Measurements from ENCODE around the gene DHRS7B.
A peak's percentile ranks its signal among the peaks of the same experiment; 100 is the strongest.
"Not testable (repeated sequence)": the region's sequence is repeated elsewhere in the genome, so short reads cannot be mapped to it uniquely, and the experiment has no call there.

The DHRS7B gene

DNA sequence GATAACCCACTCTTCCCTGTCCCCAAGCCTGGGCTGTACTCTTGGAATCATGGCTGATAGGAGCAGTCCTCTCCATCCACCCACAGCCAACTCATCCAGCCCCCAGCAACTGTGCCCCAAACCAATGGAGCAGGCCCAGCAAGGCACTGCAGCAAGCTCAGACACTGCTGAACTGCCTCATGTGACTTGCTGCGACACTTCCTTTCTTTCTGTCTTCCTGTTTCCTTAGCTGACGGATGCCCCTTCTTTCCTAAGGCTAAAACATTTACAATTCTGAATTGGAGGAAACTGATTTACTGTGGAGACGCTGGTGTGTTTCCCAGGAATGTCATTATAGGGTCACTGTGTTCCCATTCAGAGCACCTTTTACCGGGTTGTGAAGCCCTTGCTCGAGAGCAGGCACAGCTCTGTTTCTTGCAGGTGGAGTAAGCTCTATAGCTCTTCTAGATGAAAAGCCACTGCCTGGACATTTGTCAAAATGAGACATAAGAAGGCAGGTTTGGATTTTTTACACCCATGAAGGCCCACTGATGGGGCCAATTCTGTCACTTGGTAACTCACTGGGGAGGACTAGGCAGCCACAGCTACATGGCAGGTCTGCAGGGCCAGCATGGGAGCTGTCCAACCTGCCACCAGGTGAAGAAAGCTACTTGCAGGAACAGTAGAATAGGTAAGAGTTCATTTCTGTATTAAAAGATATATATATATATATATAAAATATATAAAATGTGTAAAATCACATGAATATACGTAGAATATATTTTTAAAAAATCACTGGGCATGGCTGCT, 59.8 kb downstream of the DHRS7B start:
- in situ Hi-C loops (cut with MboI; ENCODE audit: low sequenced_read_pairs): no loop called here
- H3K4me3 ChIP-seq: no peak overlapping the region
- H3K4me1 ChIP-seq: no peaks in the 10 kb centered on the region
- no peaks in the 10 kb centered on the region for H3K9me3 ChIP-seq
- no peaks in the 10 kb centered on the region; the same call in 1 of the 2 replicates for H3K36me3 ChIP-seq (replicated peaks)
- no peaks in the 10 kb centered on the region for H3K27me3 ChIP-seq (ENCODE audit: low read depth)
- no peak for DNase-seq (ENCODE audit: low spot score in 2 of 2)

DNA sequence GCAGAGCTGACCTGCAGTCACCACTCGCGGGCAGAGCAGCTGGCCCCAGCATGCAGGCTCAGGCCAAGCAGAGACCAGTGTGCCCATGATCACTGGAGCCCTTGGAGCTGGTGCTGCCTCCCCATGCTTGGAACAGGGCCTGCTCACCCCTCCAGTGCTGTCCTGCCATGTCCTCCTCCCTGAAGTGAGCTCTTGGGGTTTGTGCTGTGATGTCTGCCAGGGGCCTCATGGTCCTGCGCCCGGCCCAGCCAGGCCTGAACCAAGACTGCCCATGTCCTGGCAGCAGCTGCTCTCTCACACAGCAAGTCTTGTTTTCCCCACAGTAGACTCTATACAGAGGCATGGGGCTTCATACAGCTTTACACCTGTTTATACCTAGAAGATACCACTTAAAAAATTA, 62.6 kb downstream of the DHRS7B start:
- Histone ChIP-seq H3K4me1 (no peaks in the 10 kb centered on the region), H3K9me3 (no peaks in the 10 kb centered on the region), H3K4me3 (no peak overlapping the region), H3K36me3 (replicated peaks) (peaks cover 3% of the 10 kb centered on the region; the same call in 1 of the 2 replicates), H3K27me3 (ENCODE audit: low read depth) (no peaks in the 10 kb centered on the region)
- DNase-seq (ENCODE audit: low spot score in 2 of 2): no peak
- in situ Hi-C loops (cut with MboI; ENCODE audit: low sequenced_read_pairs): no loop called here

DNA sequence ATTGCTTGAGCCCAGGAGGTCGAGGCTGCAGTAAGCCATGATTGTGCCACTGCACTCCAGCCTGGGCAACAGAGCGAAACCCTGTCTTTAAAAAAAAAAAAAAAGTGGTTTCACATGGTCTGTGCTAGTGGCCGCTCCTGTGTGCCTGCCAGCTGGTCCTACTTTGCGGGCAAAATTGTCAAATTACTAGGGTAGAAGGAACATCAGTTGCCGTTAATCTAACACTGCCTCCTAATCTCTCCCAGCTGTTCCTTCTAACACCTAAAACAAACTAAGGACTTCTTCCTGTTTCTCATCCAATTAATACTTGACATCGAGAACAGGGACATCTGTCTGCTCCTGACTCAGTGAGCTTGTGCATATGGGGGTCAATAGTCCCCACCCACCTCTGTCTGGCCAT, 63.3 kb downstream of the DHRS7B start:
- Histone ChIP-seq H3K27me3 (ENCODE audit: low read depth) (no peaks in the 10 kb centered on the region), H3K9me3 (no peaks in the 10 kb centered on the region), H3K4me1 (no peaks in the 10 kb centered on the region), H3K4me3 (no peak overlapping the region), H3K36me3 (replicated peaks) (peaks cover 3% of the 10 kb centered on the region; the same call in 1 of the 2 replicates)
- in situ Hi-C loops (cut with MboI; ENCODE audit: low sequenced_read_pairs): no loop called here
- no peak for DNase-seq (ENCODE audit: low spot score in 2 of 2)

DNA sequence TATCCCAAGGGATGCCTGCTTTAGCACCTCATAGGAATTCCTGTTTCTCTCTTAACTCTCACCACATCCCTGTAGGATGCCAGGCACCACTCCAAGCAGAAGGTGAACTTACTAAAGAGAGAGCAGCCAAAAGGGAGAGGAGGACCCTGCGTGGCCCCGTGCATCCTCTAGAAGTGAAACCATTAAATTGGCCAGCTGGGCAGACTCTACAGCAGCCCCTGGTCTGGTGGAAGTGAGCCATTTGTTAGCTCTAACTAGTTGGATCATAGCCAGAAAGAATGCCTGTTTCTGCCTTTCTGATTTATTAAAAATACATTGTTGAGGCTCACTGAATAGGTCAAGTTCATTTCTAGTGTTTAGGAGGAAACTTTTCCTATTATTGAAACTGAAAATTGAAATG, 64.9 kb downstream of the DHRS7B start:
- no peak for DNase-seq (ENCODE audit: low spot score in 2 of 2)

DNA sequence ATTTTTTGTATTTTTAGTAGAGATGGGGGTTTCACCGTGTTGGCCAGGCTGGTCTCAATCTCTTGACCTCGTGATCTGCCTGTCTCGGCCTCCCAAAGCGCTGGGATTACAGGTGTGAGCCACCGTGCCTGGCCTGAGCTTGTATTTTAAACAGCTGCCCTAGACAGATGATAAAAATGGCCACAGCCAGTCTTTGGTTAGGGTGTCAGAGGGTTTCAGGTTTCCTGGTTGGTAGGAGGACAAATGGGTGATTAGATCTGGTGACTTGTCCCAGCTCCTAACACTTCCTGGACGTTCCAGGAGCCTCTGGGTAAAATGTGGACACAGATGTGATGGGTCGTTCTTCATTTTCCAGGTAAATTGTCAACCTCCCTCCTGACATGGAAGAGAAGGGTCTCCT, 65.7 kb downstream of the DHRS7B start:
- H3K9me3 ChIP-seq; H3K27me3 ChIP-seq (ENCODE audit: low read depth); H3K36me3 ChIP-seq (replicated peaks); H3K4me1 ChIP-seq; in situ Hi-C loops (cut with MboI; ENCODE audit: low sequenced_read_pairs); H3K4me3 ChIP-seq; DNase-seq (ENCODE audit: low spot score in 2 of 2): not testable (repeated sequence)

More for the DNA sequence above, 64.9 kb downstream of the DHRS7B start:
- H3K4me3 ChIP-seq: no peak overlapping the region
- peaks cover 3% of the 10 kb centered on the region; the same call in 1 of the 2 replicates for H3K36me3 ChIP-seq (replicated peaks)
- H3K4me1 ChIP-seq: no peaks in the 10 kb centered on the region
- in situ Hi-C loops (cut with MboI; ENCODE audit: low sequenced_read_pairs): no loop called here
- no peaks in the 10 kb centered on the region for H3K27me3 ChIP-seq (ENCODE audit: low read depth)
- no peaks in the 10 kb centered on the region for H3K9me3 ChIP-seq

DNA sequence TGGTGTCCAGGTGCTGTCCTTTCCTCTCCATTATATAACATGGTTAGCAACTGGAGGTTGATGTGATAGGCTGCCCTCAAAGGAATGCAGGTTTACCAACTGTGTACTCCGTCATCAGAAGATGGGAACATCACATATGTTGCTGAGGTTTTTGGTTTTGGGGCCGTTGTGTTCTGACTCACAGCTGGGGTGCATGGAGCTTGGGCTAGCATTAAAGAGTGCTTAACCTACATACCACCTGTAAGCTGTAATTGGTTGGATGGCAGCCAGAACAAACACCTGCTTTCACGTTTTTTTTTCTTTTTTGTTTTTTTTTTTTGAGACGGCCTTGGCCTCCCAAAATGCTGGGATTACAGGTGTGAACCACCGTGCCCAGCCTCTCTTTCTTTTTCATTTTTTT, 66.3 kb downstream of the DHRS7B start:
- in situ Hi-C loops (cut with MboI; ENCODE audit: low sequenced_read_pairs): no loop called here
- no peaks in the 10 kb centered on the region for H3K9me3 ChIP-seq
- no peaks in the 10 kb centered on the region for H3K4me1 ChIP-seq
- no peaks in the 10 kb centered on the region for H3K27me3 ChIP-seq (ENCODE audit: low read depth)
- no peak overlapping the region for H3K4me3 ChIP-seq
- no peak for DNase-seq (ENCODE audit: low spot score in 2 of 2)
- peaks cover 14% of the 10 kb centered on the region for H3K36me3 ChIP-seq (replicated peaks)

DNA sequence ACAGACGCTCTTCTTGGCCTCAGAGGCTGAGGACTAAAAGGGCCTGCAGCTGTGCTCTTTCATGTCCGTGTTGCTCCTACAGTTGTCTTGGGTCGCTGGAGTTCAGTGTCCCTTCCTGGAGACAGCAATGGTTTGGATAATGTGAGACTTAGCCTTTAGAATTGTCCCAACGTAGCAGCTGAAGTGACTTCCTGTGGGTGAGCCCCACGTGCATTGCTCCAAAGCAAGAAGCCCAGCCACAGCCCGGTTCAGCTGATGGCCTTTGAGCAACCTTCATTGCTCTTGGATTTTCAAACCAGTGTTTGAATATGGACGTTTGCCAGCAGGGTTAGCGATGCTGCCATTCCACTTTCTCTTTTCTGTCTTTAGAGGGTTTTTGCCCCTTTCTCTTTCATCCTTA, 67.5 kb downstream of the DHRS7B start:
- no peak for DNase-seq (ENCODE audit: low spot score in 2 of 2)
- peaks cover 19% of the 10 kb centered on the region for H3K36me3 ChIP-seq (replicated peaks)

DNA sequence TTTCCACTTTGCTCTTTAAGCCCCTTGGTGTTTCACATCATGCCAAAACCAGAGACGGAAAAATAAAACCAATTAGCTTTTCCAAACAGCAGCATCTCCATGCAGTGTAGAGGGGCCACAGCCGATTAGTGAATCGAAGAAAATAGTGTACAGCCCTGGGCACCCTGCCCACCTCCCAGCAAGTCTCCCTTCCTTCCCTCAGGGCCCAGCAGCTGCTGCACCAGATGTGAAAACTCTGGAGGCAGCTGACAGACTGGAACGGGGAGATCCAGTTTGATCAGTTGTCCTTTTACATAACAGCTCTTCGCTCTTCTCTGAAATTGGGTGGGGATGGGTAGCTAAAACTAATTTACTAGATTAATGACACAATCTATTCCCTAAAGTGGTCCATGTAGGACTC, 67.9 kb downstream of the DHRS7B start:
- in situ Hi-C loops (cut with MboI; ENCODE audit: low sequenced_read_pairs): no loop called here
- DNase-seq (ENCODE audit: low spot score in 2 of 2): no peak
- no peaks in the 10 kb centered on the region for H3K4me1 ChIP-seq
- H3K4me3 ChIP-seq: no peak overlapping the region
- no peaks in the 10 kb centered on the region for H3K9me3 ChIP-seq
- H3K27me3 ChIP-seq (ENCODE audit: low read depth): no peaks in the 10 kb centered on the region
- H3K36me3 ChIP-seq (replicated peaks): peaks cover 19% of the 10 kb centered on the region

More for the DNA sequence above, 67.5 kb downstream of the DHRS7B start:
- H3K9me3 ChIP-seq: no peaks in the 10 kb centered on the region
- H3K27me3 ChIP-seq (ENCODE audit: low read depth): no peaks in the 10 kb centered on the region
- in situ Hi-C loops (cut with MboI; ENCODE audit: low sequenced_read_pairs): no loop called here
- H3K4me1 ChIP-seq: no peaks in the 10 kb centered on the region
- no peak overlapping the region for H3K4me3 ChIP-seq

DNA sequence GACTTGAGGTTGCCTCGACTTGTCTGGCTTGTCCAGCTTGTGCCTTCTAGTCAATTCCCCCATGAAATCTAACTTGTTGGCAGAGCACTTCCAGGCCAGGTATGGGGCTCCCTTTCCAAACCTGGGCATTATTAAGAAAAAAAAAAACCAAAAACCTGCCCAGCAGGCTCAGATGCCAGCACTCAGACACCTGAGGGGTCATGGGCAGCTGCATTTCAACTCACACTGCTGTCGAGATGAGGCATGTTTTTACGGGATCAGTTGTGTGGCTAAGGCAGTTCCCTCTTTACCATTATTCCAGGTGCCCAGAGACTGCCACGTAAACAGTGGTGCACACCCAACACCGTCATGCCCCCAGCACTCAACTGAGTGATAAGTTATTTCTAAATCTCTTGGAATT, 69.4 kb downstream of the DHRS7B start:
- in situ Hi-C loops (cut with MboI; ENCODE audit: low sequenced_read_pairs): no loop called here
- H3K36me3 ChIP-seq (replicated peaks): peaks cover 19% of the 10 kb centered on the region

DNA sequence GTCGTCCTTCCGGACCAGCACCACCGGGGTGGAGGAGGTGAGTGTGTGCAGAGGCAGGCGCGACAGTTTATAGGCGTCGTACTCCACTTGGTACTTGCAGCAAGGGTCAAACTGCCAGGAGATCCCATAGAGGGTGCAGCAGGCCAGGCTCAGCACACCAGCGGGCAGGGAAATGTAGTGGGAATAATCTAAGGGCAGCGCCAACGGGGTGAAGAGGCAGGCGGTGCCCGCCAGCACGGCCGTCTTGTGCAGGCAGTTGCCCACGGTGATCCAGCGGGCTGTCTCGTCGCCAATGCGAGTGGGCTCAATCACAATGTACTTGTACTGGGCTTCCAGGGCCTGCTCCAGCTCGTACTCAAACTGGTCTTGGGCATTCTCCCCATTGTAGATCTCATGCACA, 71.6 kb downstream of the DHRS7B start:
- Histone ChIP-seq H3K4me1 (peaks cover 2% of the 10 kb centered on the region; the same call in 1 of the 2 replicates), H3K36me3 (replicated peaks) (peaks cover 17% of the 10 kb centered on the region)
- in situ Hi-C loops (cut with MboI; ENCODE audit: low sequenced_read_pairs): no loop called here

More for the DNA sequence above, 69.4 kb downstream of the DHRS7B start:
- H3K4me1 ChIP-seq: peaks cover 2% of the 10 kb centered on the region; the same call in 1 of the 2 replicates
- H3K27me3 ChIP-seq (ENCODE audit: low read depth): no peaks in the 10 kb centered on the region
- no peaks in the 10 kb centered on the region for H3K9me3 ChIP-seq
- no peak for DNase-seq (ENCODE audit: low spot score in 2 of 2)
- H3K4me3 ChIP-seq: no peak overlapping the region

DNA sequence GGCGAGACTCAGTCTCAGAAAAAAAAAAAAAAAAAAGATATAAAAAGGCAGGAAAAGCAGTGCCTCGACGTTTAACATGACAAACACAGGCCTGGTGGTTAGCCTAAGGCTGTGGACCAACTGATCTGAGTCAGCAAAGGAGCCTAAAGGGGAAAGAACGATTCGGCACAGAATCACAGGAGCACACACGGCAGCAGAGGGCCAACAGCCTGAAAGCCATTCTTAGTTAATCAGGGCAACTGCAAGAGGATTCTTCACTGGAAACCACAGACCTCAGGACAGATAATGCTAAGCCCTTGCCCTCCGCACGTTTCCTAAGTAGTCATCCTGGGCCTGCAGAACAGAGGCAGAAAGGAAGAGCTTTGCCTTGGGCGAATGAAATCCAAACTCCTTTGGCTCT, 72.5 kb downstream of the DHRS7B start:
- peaks cover 17% of the 10 kb centered on the region for H3K36me3 ChIP-seq (replicated peaks)
- in situ Hi-C loops (cut with MboI; ENCODE audit: low sequenced_read_pairs): no loop called here
- H3K9me3 ChIP-seq: no peaks in the 10 kb centered on the region
- peaks cover 2% of the 10 kb centered on the region; the same call in 1 of the 2 replicates for H3K4me1 ChIP-seq
- no peaks in the 10 kb centered on the region for H3K27me3 ChIP-seq (ENCODE audit: low read depth)
- peak in 1 of 2 experiments; percentile 13 for DNase-seq (ENCODE audit: low spot score in 2 of 2)
- no peak overlapping the region for H3K4me3 ChIP-seq

More for the DNA sequence above, 71.6 kb downstream of the DHRS7B start:
- Histone ChIP-seq H3K27me3 (ENCODE audit: low read depth) (no peaks in the 10 kb centered on the region), H3K9me3 (no peaks in the 10 kb centered on the region), H3K4me3 (no peak overlapping the region)
- DNase-seq (ENCODE audit: low spot score in 2 of 2): no peak

DNA sequence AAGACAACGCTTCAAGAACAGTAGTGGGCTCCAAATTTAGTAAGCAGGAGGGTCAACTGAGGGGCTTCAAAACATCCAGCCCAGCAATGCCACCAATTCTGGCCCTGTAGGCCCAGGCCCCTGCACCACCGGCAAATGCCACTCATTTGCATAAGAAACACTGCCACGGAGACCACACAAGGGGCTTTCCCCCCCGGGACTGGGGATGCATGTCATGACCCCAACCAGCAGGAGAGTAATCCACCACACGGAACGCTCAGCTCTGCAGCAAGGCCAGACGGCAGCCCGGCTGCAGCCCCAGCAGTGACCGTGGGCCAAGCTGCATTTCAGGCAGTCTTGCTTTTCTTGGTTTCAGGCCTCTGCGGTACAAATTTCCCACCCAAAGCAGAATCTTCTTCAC, 73.1 kb downstream of the DHRS7B start:
- Histone ChIP-seq H3K4me1 (peaks cover 7% of the 10 kb centered on the region), H3K4me3 (no peak overlapping the region), H3K27me3 (ENCODE audit: low read depth) (no peaks in the 10 kb centered on the region), H3K36me3 (replicated peaks) (peaks cover 17% of the 10 kb centered on the region), H3K9me3 (no peaks in the 10 kb centered on the region)
- in situ Hi-C loops (cut with MboI; ENCODE audit: low sequenced_read_pairs): no loop called here
- no peak for DNase-seq (ENCODE audit: low spot score in 2 of 2)

DNA sequence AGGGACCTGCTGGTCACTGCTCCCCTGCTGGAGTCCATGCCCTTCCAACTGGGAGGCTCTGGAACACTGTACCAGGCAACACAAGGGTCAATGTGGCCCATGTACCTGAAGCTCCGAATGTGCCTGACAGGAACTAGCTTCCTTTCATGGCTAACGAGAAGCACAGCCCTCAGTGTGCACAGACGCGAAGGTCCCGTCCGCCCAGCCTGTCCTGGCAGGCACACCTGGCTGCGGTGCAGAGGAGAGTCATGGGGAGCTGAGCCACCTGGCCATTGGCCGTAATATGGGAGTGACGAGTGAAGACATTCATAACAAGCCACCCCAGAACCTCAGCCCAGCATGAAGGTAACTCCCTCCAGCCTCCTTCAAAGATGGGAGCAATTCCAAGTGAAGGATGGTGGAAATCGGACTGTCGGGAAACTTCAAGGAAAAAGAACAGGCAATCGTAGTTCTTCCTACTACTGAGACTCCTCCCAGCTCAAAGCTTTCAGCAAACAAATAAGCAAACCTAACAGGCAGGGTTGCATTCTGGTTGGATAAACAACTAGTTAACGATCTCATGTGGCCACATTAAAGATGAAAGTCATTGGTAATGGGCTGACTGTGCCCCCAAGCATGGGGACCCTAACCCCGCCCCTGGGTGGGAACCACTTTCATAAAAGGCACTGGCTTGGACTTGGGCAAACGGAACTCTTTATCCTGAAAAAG, 74.0 kb downstream of the DHRS7B start:
- Histone ChIP-seq H3K27me3 (ENCODE audit: low read depth) (no peaks in the 10 kb centered on the region), H3K4me1 (peaks cover 12% of the 10 kb centered on the region), H3K9me3 (no peaks in the 10 kb centered on the region), H3K36me3 (replicated peaks) (peaks cover 17% of the 10 kb centered on the region), H3K4me3 (no peak overlapping the region)
- no peak for DNase-seq (ENCODE audit: low spot score in 2 of 2)
- in situ Hi-C loops (cut with MboI; ENCODE audit: low sequenced_read_pairs): no loop called here

DNA sequence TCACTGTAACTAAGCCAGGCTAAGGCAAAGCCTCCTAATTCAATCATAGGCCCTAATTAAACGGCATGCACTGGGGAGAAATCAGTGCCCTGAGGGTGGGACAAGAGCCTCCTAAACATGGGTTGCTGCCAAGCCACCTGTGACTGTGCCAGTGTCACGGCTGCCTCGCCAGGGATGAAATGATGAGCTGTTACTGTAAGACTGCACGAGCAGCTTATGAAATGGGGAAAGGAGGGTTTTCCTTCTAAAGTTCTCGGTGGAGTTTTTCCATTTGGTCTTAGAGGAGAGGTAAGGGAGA, 74.5 kb downstream of the DHRS7B start:
- H3K36me3 ChIP-seq (replicated peaks): peaks cover 17% of the 10 kb centered on the region
- no peaks in the 10 kb centered on the region for H3K27me3 ChIP-seq (ENCODE audit: low read depth)
- H3K4me3 ChIP-seq: no peak overlapping the region
- peaks cover 12% of the 10 kb centered on the region for H3K4me1 ChIP-seq
- no peak for DNase-seq (ENCODE audit: low spot score in 2 of 2)
- in situ Hi-C loops (cut with MboI; ENCODE audit: low sequenced_read_pairs): no loop called here
- no peaks in the 10 kb centered on the region for H3K9me3 ChIP-seq
